Spleen (tissue), 11 donors: ENCODE data around the gene ALX4. TPM values are rescaled to one million over a fixed set of nuclear protein-coding genes. Genes with fewer than 3 reads are reported as not detected.

ENCODE experiments used
- DNase-seq: peaks from one replicate; pipeline ENCODE4 v3.0.0-alpha.2; 2020
- H3K27ac ChIP-seq, 8 donors: fragments of 200-600 bp; sonication (generic) in 7 of 8; 1 replicate in 4 of 8; 2 replicates in 4 of 8; pipeline versions ENCODE4 v1.5.0 to v1.8.0; 2016 to 2021; ENCODE audit warnings: inconsistent platforms in 4 of 8, mild to moderate bottlenecking in 4 of 8, moderate library complexity in 1 of 8
- H3K27me3 ChIP-seq, 7 donors: fragments of 200-600 bp; sonication (generic) in 6 of 7; replicated peaks in 1 of 7; 1 replicate in 4 of 7; 2 replicates in 3 of 7; pipeline versions ENCODE4 v1.5.0 to v1.8.0; 2016 to 2021; ENCODE audit warnings: inconsistent platforms in 3 of 7, mild to moderate bottlenecking in 1 of 7
- H3K36me3 ChIP-seq, 6 donors: fragments of 200-600 bp; sonication (generic) in 5 of 6; 1 replicate in 4 of 6; 2 replicates in 2 of 6; pipeline versions ENCODE4 v1.5.0 to v1.8.0; 2016 to 2021; ENCODE audit warnings: inconsistent platforms in 2 of 6
- H3K4me1 ChIP-seq, 6 donors: fragments of 200-600 bp; sonication (generic) in 5 of 6; 1 replicate in 3 of 6; 2 replicates in 3 of 6; pipeline versions ENCODE4 v1.5.0 to v1.8.0; 2016 to 2021; ENCODE audit warnings: inconsistent platforms in 3 of 6
- H3K4me3 ChIP-seq, 8 donors: fragments of 200-600 bp; sonication (generic) in 7 of 8; 1 replicate in 4 of 8; 2 replicates in 4 of 8; pipeline versions ENCODE4 v1.5.0 to v1.8.0; 2016 to 2021; ENCODE audit warnings: inconsistent platforms in 4 of 8, mild to moderate bottlenecking in 4 of 8, moderate library complexity in 2 of 8
- H3K9me3 ChIP-seq, 8 donors: fragments of 200-600 bp; sonication (generic) in 7 of 8; 1 replicate in 4 of 8; 2 replicates in 4 of 8; pipeline versions ENCODE4 v1.5.0 to v1.8.0; 2016 to 2021; ENCODE audit warnings: inconsistent platforms in 4 of 8
- POLR2A ChIP-seq, 3 donors: fragments of 450-650 bp; IDR thresholded peaks; one replicate each; pipeline ENCODE4 v1.5.1; 2017; ENCODE audit warnings: antibody characterized with exemption in 3 of 3, mild to moderate bottlenecking in 1 of 3
- POLR2AphosphoS5 ChIP-seq, 3 donors: sonication (generic); formaldehyde crosslinking; IDR thresholded peaks; one replicate each; pipeline ENCODE4 v1.5.1; 2017; ENCODE audit warnings: antibody characterized with exemption in 3 of 3
- WGBS, 5 donors: extraction: QIAGEN DNeasy Blood & Tissue Kit in 3 of 5; methylation state at CpG; one replicate each; pipeline versions ENCODE4 v1.1.5 to v1.1.7; 2013 to 2018; 5-methylcytosine and 5-hydroxymethylcytosine counted together
- intact Hi-C: fragments of 100-400 bp; cut with DNase I; formaldehyde crosslinking; loops from one replicate; pipeline ENCODE4 v1.15.0; 2023; ENCODE audit warnings: low total_unique reads
- polyA plus RNA-seq, 3 donors: library from polyadenylated mRNA; stranded (reverse); fragments of 200-250 nt; gene quantifications; one replicate each; pipeline ENCODE4 v1.2.1, GENCODE V29; 2013
- total RNA-seq, 7 donors: library from RNA; depleted of rRNA in 3 of 7; stranded (reverse); fragments of >200 nt in 3 of 7; fragmentation: NEBNext Ultra II Directional in 4 of 7; extraction: Animal tissue kit (Norgen Biotek cat#: 25700) in 4 of 7; gene quantifications; one replicate each; pipeline versions ENCODE4 v1.1.0 to v1.2.1, GENCODE V29; 2016 to 2021
- TF ChIP-seq, protein P1 (sequence below), 11 experiments: fragments of 200-600 bp in 7 of 11; fragments of 450-650 bp in 4 of 11; sonication (generic) in 4 of 11; IDR thresholded peaks in 8 of 11; conservative IDR thresholded peaks in 3 of 11; 1 replicate in 7 of 11; 2 replicates in 4 of 11; pipeline versions ENCODE4 v1.4.0 to v1.8.0; 2016 to 2021; ENCODE audit warnings: antibody characterized with exemption in 11 of 11, inconsistent platforms in 4 of 11, mild to moderate bottlenecking in 1 of 11
- donor health status: healthy with polysubstance abuse.
- donor health status: DM: no; HTN: no; CAD: no; lungs with moderate emphysema.
- donor health status: DM: no; HTN: no; CAD: no.
- donor health status: Bipolar disorder and iron deficiency.
- donor health status: healthy.
- donor health status: DM: no; HTN: no; CAD: no.
- donor health status: DM: yes; HTN: yes; CAD: no.

ALX4 gene
- total and polyA plus RNA-seq, 10 donors, result 0.11 TPM; not detected in 9

DNA sequence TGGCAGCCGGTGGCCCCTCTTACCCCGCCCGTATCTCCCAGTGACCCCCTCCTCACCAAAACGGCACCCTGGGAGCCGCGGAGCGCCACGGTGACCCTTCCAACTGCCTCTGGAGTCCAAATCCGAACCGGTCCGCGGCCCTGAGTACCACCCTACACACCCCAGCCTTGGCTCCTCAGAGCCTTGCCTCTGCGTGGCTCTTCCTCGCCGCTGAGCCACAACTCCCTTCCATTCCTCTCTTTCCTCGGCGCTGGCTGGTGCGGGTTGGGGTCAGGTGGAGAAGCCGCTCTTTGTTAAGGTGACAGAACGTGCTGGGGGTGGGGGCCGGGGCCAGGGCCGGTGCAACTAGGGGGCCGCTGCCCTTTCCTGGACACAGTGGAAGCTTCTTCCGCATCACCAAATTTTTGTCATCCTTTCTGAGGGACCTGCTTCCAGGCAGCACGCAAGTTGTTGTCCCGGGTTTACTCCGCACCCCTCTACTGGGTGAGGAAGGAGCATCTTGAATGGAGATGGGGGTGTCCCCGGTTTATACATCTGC, 6.5 kb downstream of the ALX4 start:
- DNase-seq, result no peak
- Histone ChIP-seq H3K4me1 (peaks cover 11 to 38% (median 29%) of the 10 kb centered on the region in 6 donors), H3K4me3 (peak overlapping the region in 1 of 8 donors; percentile 82), H3K36me3 (no peaks in the 10 kb centered on the region), H3K27me3 (peaks cover 0 to 98% (median 61%) of the 10 kb centered on the region in 7 donors), H3K27ac (no peak overlapping the region), H3K9me3 (no peaks in the 10 kb centered on the region)
- TF ChIP-seq POLR2A (IDR thresholded peaks at IDR 0.05) (no peak), POLR2AphosphoS5 (IDR thresholded peaks at IDR 0.05) (no peak)
- TF ChIP-seq, protein P1, sequence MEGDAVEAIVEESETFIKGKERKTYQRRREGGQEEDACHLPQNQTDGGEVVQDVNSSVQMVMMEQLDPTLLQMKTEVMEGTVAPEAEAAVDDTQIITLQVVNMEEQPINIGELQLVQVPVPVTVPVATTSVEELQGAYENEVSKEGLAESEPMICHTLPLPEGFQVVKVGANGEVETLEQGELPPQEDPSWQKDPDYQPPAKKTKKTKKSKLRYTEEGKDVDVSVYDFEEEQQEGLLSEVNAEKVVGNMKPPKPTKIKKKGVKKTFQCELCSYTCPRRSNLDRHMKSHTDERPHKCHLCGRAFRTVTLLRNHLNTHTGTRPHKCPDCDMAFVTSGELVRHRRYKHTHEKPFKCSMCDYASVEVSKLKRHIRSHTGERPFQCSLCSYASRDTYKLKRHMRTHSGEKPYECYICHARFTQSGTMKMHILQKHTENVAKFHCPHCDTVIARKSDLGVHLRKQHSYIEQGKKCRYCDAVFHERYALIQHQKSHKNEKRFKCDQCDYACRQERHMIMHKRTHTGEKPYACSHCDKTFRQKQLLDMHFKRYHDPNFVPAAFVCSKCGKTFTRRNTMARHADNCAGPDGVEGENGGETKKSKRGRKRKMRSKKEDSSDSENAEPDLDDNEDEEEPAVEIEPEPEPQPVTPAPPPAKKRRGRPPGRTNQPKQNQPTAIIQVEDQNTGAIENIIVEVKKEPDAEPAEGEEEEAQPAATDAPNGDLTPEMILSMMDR (IDR thresholded peaks at IDR 0.05 in 8 of 11, conservative IDR thresholded peaks at IDR 0.05 in 3 of 11), result no peak
- intact Hi-C loops, result no loop called here
- 12 to 29% (median 17%) methylated on average over 27 to 28 of the region's 28 CpGs for WGBS, 5 donors

DNA sequence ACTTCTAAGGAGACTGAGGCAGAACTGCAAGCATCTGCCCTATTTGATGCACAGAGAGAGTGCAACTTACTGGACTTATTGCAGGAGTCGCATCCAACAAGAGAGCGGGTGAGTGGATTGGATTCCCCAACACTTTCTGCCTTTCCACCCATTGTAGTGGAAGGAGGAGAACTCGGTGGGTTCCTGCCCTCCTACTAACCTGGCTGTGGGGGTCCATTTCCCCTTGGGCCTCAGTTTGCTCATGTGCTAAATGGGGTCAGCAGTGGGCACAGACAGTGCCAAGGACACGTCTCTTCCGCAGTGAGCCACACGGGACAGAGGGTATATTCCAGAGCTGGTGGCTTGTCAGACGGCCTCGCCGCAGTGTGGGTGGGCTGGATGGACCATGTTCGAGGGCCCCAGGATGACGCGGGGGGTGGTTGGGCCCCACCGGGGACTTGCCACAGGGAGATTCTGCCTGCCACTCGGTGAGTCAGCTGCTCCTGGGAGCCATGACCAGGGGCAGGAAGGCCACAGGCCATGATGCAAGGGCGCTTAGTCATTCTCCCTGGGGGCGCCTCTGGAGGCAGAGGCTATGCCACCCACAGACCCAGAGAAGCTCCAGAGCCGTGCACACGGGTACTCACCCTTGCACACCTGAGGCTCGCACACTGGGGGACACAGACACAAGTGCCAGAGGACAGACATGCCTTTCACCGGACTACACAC, 8.2 kb downstream of the ALX4 start:
- Histone ChIP-seq H3K27ac (no peak overlapping the region), H3K27me3 (peaks cover 0 to 87% (median 51%) of the 10 kb centered on the region in 7 donors), H3K4me3 (no peak overlapping the region), H3K4me1 (peaks cover 11 to 37% (median 28%) of the 10 kb centered on the region in 6 donors), H3K9me3 (no peaks in the 10 kb centered on the region), H3K36me3 (no peaks in the 10 kb centered on the region)
- no peak for TF ChIP-seq POLR2AphosphoS5 (IDR thresholded peaks at IDR 0.05)
- no peak for TF ChIP-seq POLR2A (IDR thresholded peaks at IDR 0.05)
- TF ChIP-seq, protein P1 (IDR thresholded peaks at IDR 0.05 in 8 of 11, conservative IDR thresholded peaks at IDR 0.05 in 3 of 11), result no peak
- intact Hi-C loops, result no loop called here
- WGBS, 5 donors, result 64 to 89% (median 79%) methylated on average over 7 to 20 of the region's 20 CpGs
- no peak for DNase-seq

DNA sequence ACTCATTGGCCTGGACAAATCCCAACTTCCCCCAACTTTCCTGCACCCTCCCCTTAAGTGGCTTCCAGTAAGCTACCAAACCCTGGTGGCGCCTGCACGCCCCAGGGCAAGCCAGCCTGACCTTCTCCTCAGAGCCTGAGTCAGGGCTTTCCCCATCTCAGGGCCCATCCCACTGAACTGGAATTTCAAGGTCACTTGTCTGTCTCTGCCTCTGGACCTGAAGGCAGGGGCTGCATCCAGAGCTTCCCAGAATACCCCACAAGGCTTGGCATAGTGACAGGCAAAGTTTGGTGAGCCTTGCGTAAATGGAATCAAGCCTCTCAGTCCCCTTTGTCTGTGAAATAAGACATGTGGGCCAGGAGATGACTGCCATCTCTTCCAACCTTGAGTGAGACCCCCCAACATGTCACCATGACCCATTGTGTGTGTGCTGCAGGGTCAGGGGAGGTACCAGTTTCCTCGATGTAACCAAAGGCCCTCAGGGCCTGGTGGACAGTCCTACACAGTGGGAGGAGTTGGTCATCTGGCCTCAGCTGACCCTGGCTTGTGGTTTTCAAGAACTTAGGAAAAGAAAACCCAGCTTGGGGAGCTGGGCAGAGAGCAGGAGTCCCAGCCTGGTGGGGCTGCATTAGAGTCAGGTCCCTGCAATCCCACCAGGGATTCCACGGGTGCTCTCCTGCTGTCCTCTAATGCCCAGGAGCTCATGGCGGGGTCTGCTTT, 8.9 kb downstream of the ALX4 start:
- Histone ChIP-seq H3K4me1 (peaks cover 11 to 30% (median 25%) of the 10 kb centered on the region in 6 donors), H3K4me3 (no peak overlapping the region), H3K36me3 (no peaks in the 10 kb centered on the region), H3K27me3 (peaks cover 0 to 80% (median 44%) of the 10 kb centered on the region in 7 donors), H3K9me3 (no peaks in the 10 kb centered on the region), H3K27ac (no peak overlapping the region)
- WGBS, 5 donors, result 63 to 84% (median 78%) methylated on average over 6 of the region's 6 CpGs
- DNase-seq, result no peak
- TF ChIP-seq POLR2A (IDR thresholded peaks at IDR 0.05), result no peak
- intact Hi-C loops, result no loop called here

DNA sequence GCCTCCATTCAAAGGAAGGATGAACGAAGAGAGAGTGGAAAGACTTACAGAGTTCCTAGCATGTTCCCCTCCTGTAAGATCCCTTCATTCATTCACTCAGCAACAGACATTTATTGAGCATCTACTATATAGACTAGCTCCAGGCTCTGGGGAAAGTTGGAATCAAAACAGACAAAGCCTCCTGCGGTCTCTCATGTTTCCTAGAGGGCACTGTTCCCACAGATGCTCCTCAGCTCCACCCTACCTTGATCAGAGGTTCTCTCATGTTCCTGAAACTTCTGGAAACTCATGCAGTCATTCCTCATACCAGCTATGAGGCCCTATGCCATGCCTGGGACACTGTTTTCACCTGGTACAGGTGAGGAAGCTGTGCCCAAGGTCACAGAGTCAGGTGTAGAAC, 11.1 kb downstream of the ALX4 start:
- no peaks in the 10 kb centered on the region for H3K9me3 ChIP-seq
- H3K4me3 ChIP-seq, result no peak overlapping the region
- peaks cover 0 to 78% (median 23%) of the 10 kb centered on the region in 7 donors for H3K27me3 ChIP-seq
- TF ChIP-seq POLR2A (IDR thresholded peaks at IDR 0.05) (no peak), POLR2AphosphoS5 (IDR thresholded peaks at IDR 0.05) (no peak)
- TF ChIP-seq, protein P1 (IDR thresholded peaks at IDR 0.05 in 8 of 11, conservative IDR thresholded peaks at IDR 0.05 in 3 of 11), result no peak
- DNase-seq, result no peak
- no peak overlapping the region for H3K27ac ChIP-seq
- 69 to 94% (median 78%) methylated on average over 2 of the region's 2 CpGs for WGBS, 5 donors
- intact Hi-C loops, result no loop called here
- peaks cover 0 to 8% (median 4%) of the 10 kb centered on the region in 6 donors for H3K4me1 ChIP-seq
- no peaks in the 10 kb centered on the region for H3K36me3 ChIP-seq
